K562 (cell line): Measurements from ENCODE around the gene TSSK6. TPM values are rescaled to one million over a fixed set of nuclear protein-coding genes. Genes with fewer than 3 reads are reported as not detected.

Source experiments
- ATAC-seq: fragments of 200-7000 bp; cut with Tn5 transposase; 3 replicates; pipeline ENCODE4 v1.9.1; 2020; ENCODE audit warnings: moderate library complexity
- BruUV-seq: library from RNA; stranded (reverse); fragments of 400-500 nt; replicated peaks from 2 replicates; lab custom pipeline; 2021; lab: Mats Ljungman, UMichigan
- CTCF ChIA-PET: fragments of 300-600 bp; formaldehyde crosslinking; extraction: SDS; loops from one replicate; lab custom pipeline; 2021; ENCODE audit warnings: low intra/inter-chr PET ratio; lab: Yijun Ruan, JAX
- POLR2A ChIA-PET: fragments of 300-600, 350-650 bp; sonication (Branson Sonifier 250); formaldehyde crosslinking; extraction: SDS; loops from one replicate; lab custom pipeline; 2021; ENCODE audit warnings: antibody characterized with exemption, inconsistent platforms; lab: Yijun Ruan, JAX
- DNase-seq, 4 experiments: peaks; one replicate each; pipeline versions ENCODE4 v3.0.0 to v3.0.0-alpha.2; 2011 to 2018; ENCODE audit warnings: low spot score in 3 of 4, mixed read lengths in 3 of 4; ENCODE audit errors: extremely low read depth in 1 of 4
- FAIRE-seq: peaks from 2 replicates; lab custom pipeline; 2011; peaks lifted over from hg19 to GRCh38; lab: Jason Lieb, UNC
- H2AFZ ChIP-seq: 2 replicates; pipeline ENCODE4 v1.6.0; 2011; ENCODE audit warnings: low read depth, low read length, control low read depth, inconsistent platforms
- H3K27ac ChIP-seq: fragments of 200-600 bp; 3 replicates; pipeline ENCODE4 v1.8.0; 2011; ENCODE audit warnings: low read depth, mild to moderate bottlenecking, control low read depth, inconsistent platforms, low read length, moderate library complexity, mixed read lengths; ENCODE audit errors: extremely low read depth
- H3K27me3 ChIP-seq, 2 experiments: fragments of 300-600 bp in 1 of 2; 2 replicates in 1 of 2; 3 replicates in 1 of 2; pipeline versions ENCODE4 v1.6.0 to v1.8.0; 2011; ENCODE audit warnings: inconsistent platforms in 2 of 2, low read length in 2 of 2, mild to moderate bottlenecking in 1 of 2, mixed read lengths in 1 of 2, moderate library complexity in 1 of 2; ENCODE audit not compliant: control insufficient read depth in 2 of 2, insufficient read depth in 2 of 2
- H3K36me3 ChIP-seq: fragments of 300-600 bp; 3 replicates; pipeline ENCODE4 v1.8.0; 2011; ENCODE audit warnings: mild to moderate bottlenecking, low read length, inconsistent platforms; ENCODE audit not compliant: control insufficient read depth, insufficient read depth
- H3K4me1 ChIP-seq, 2 experiments: fragments of 200-600 bp in 1 of 2; replicated peaks in 1 of 2; 2 replicates in 1 of 2; 3 replicates in 1 of 2; pipeline versions ENCODE4 v1.5.1 to v1.8.0; 2011; ENCODE audit warnings: inconsistent platforms in 2 of 2, low read length in 2 of 2, mild to moderate bottlenecking in 1 of 2, mixed read lengths in 1 of 2, moderate library complexity in 1 of 2; ENCODE audit not compliant: control insufficient read depth in 2 of 2, insufficient read depth in 2 of 2
- H3K4me2 ChIP-seq: 2 replicates; pipeline ENCODE4 v1.6.1; 2011; ENCODE audit warnings: low read length, control low read depth, inconsistent platforms, mixed read lengths; ENCODE audit not compliant: insufficient read depth
- H3K4me3 ChIP-seq: fragments of 200-600 bp; sonication (generic), shearing (Covaris generic); 2 replicates; pipeline ENCODE4 v1.5.1; 2016; ENCODE audit warnings: control low read depth, inconsistent platforms
- H3K79me2 ChIP-seq: fragments of 200-600 bp; 3 replicates; pipeline ENCODE4 v1.8.0; 2011; ENCODE audit warnings: low read length, inconsistent platforms; ENCODE audit not compliant: control insufficient read depth, insufficient read depth
- H3K9ac ChIP-seq, 2 experiments: 2 replicates each; pipeline versions ENCODE4 v1.6.0 to v1.6.1; 2011; ENCODE audit warnings: low read depth in 2 of 2, low read length in 2 of 2, control low read depth in 1 of 2, inconsistent platforms in 1 of 2, mild to moderate bottlenecking in 1 of 2, mixed read lengths in 1 of 2; ENCODE audit not compliant: insufficient read depth in 1 of 2
- H3K9me1 ChIP-seq: one replicate; pipeline ENCODE4 v1.6.0; 2011; ENCODE audit warnings: inconsistent platforms, mild to moderate bottlenecking, low read length, moderate library complexity; ENCODE audit not compliant: control insufficient read depth, insufficient read depth
- H3K9me3 ChIP-seq: replicated peaks from 2 replicates; pipeline ENCODE4 v1.5.1; 2011; ENCODE audit warnings: low read depth, low read length, inconsistent platforms; ENCODE audit not compliant: control insufficient read depth, insufficient read depth
- H4K20me1 ChIP-seq: replicated peaks from 2 replicates; pipeline ENCODE4 v1.6.1; 2011; ENCODE audit warnings: low read length, inconsistent platforms, mixed read lengths; ENCODE audit not compliant: control insufficient read depth, insufficient read depth
- CHCHD3 ChIP-seq: fragments of 250-450 bp; sonication (Bioruptor Pico); IDR thresholded peaks from 2 replicates; pipeline ENCODE4 v2.1.2; 2022; ENCODE audit warnings: mild to moderate bottlenecking
- FOXK1 ChIP-seq: sonication (generic); formaldehyde crosslinking; IDR thresholded peaks from 2 replicates; pipeline ENCODE4 v1.8.0; 2022; ENCODE audit warnings: missing genetic modification reagents, mild to moderate bottlenecking, borderline replicate concordance
- FOXK2 ChIP-seq, 2 experiments: fragments of 450-650 bp; IDR thresholded peaks in 1 of 2; conservative IDR thresholded peaks in 1 of 2; 2 replicates each; pipeline ENCODE4 v1.6.1; 2016; ENCODE audit warnings: low read depth in 2 of 2, mild to moderate bottlenecking in 1 of 2
- MEIS2 ChIP-seq: fragments of 450-650 bp; IDR thresholded peaks from 2 replicates; pipeline ENCODE4 v1.6.1; 2014; ENCODE audit warnings: mild to moderate bottlenecking; ENCODE audit not compliant: partially characterized antibody
- PYGO2 ChIP-seq: fragments of 450-650 bp; IDR thresholded peaks from 2 replicates; pipeline ENCODE4 v1.6.1; 2016; ENCODE audit warnings: mild to moderate bottlenecking, missing genetic modification characterization, moderate library complexity, missing compliant biosample characterization
- RBM15 ChIP-seq: fragments of 200-400 bp; formaldehyde crosslinking; IDR thresholded peaks from 2 replicates; pipeline ENCODE4 v1.6.1; 2018; ENCODE audit warnings: mild to moderate bottlenecking, low read length, moderate library complexity; ENCODE audit not compliant: insufficient read depth
- SIRT6 ChIP-seq: IDR thresholded peaks from one replicate; pipeline ENCODE4 v1.6.1; 2012; ENCODE audit warnings: low read depth, mild to moderate bottlenecking, control low read depth, inconsistent platforms, low read length, moderate library complexity
- SMAD2 ChIP-seq: fragments of 150-350 bp; IDR thresholded peaks from 2 replicates; pipeline ENCODE4 v1.6.1; 2014; ENCODE audit warnings: low read depth, mild to moderate bottlenecking, low read length
- ZNF217 ChIP-seq: sonication (generic); formaldehyde crosslinking; IDR thresholded peaks from 2 replicates; pipeline ENCODE4 v1.8.0; 2022; ENCODE audit warnings: mild to moderate bottlenecking, missing genetic modification reagents
- ZNF239 ChIP-seq: fragments of 250-450 bp; sonication (Bioruptor Pico); IDR thresholded peaks from 2 replicates; pipeline ENCODE4 v1.4.0; 2020; ENCODE audit warnings: mild to moderate bottlenecking
- ZNF311 ChIP-seq: fragments of 250-450 bp; sonication (Bioruptor Pico); IDR thresholded peaks from 2 replicates; pipeline ENCODE4 v1.4.0; 2020; ENCODE audit warnings: mild to moderate bottlenecking, moderate library complexity
- ZNF57 ChIP-seq: fragments of 450-650 bp; formaldehyde crosslinking; IDR thresholded peaks from 2 replicates; pipeline ENCODE4 v1.4.0; 2020; ENCODE audit warnings: mild to moderate bottlenecking, moderate library complexity
- WGBS: fragments of 100-300 bp; shearing (Covaris generic); methylation state at CpG from one replicate; pipeline ENCODE4 v1.1.6; 2016; ENCODE audit warnings: low coverage, mixed read lengths; ENCODE audit not compliant: insufficient coverage; ENCODE audit errors: missing lambda C conversion rate; 5-methylcytosine and 5-hydroxymethylcytosine counted together
- in situ Hi-C: fragments of 300-500 bp; cut with MboI; formaldehyde crosslinking; loops from 4 replicates; pipeline ENCODE4 v1.15.0; 2018; ENCODE audit warnings: inconsistent platforms, mixed read lengths
- intact Hi-C: fragments of 100-400 bp; cut with micrococcal nuclease; formaldehyde crosslinking; loops from 2 replicates; pipeline ENCODE4 v1.14.2; 2022
- polyA plus RNA-seq, 8 experiments: library from polyadenylated mRNA; depleted of rRNA in 4 of 8; stranded (reverse) in 5 of 8; unstranded in 3 of 8; fragments of >200 nt; fragmentation: Nextera tagmentation in 2 of 8; fragmentation: Illumina TruSeq in 1 of 8; extraction: Ambion mirVana in 2 of 8; extraction: Trizol in 1 of 8; gene quantifications; 2 replicates each; pipeline versions ENCODE4 v1.2.1 to v1.2.3, GENCODE V29; 2011 to 2014; ENCODE audit warnings: inconsistent platforms in 1 of 8, missing spikeins in 1 of 8
- total RNA-seq, 7 experiments: library from RNA; depleted of rRNA in 6 of 7; stranded (reverse); fragments of >200 nt in 6 of 7; fragmentation: Illumina TruSeq in 2 of 7; extraction: Trizol in 2 of 7; gene quantifications; 2 replicates each; pipeline versions ENCODE4 v1.2.1 to v1.2.3, GENCODE V29; 2011 to 2021; ENCODE audit warnings: low replicate concordance in 1 of 7
- TF ChIP-seq, protein P1 (sequence below), 3 experiments: IDR thresholded peaks in 2 of 3; conservative IDR thresholded peaks in 1 of 3; 2 replicates each; pipeline ENCODE4 v1.5.1; 2011 to 2012; ENCODE audit warnings: low read length in 3 of 3, mild to moderate bottlenecking in 3 of 3, control low read depth in 2 of 3, improper control_type of control experiment in 1 of 3, inconsistent platforms in 1 of 3, low read depth in 1 of 3, mixed read lengths in 1 of 3, moderate library complexity in 1 of 3; ENCODE audit not compliant: insufficient read depth in 2 of 3
- TF ChIP-seq, protein P2 (sequence below): sonication (generic); formaldehyde crosslinking; IDR thresholded peaks from 2 replicates; pipeline ENCODE4 v1.8.0; 2022; ENCODE audit warnings: mild to moderate bottlenecking, missing genetic modification reagents, borderline replicate concordance
- TF ChIP-seq, protein P3 (sequence below): fragments of 450-650 bp; formaldehyde crosslinking; IDR thresholded peaks from 2 replicates; pipeline ENCODE4 v1.4.0; 2020; ENCODE audit warnings: mild to moderate bottlenecking, moderate library complexity

TSSK6 gene
- total and polyA plus RNA-seq, 9 of the 15 experiments (the other 6 are each of a cell fraction or from before 2014, with no cell fraction given) = 0.21 to 2.6 (median 1.5) TPM; not detected in 3

DNA sequence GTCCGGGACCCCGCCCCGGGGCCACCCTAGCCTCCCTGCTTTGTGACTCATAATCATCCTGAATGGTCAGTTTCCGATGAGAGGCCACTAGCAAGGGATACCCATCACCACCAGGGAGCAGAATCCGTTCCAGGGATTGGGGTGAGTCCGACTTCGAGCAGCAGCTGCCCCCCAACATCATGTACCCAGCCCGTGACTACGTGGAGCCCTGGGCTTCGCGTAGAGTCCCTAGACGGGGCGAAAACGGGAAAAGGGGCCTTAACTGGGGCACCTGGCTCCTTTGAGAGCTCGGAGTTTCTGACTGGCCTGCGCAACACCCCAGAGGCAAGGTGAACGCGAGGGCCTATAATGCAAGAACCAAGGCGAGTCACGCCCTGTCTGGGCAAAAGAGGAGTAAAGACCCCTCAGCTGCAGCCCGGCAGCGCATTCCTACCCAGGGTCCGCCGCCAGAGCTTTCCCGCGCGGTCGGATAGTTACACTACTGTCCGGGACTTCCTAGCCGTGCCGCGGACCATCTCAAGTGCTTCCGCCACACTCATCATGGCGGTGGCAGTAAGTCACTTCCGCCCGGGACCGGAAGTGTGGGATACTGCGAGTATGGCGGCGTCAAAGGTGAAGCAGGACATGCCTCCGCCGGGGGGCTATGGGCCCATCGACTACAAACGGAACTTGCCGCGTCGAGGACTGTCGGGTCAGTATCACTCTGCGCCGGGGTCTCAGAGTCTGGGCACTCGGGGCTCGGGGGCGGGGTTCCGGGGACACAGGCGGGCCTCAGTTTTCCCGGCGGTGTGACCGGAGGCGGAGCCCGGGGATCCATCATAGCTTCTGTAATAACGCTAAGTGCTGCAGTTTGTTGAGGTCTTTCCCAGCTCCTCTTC is 533 bp upstream of the TSSK6 start, which contains the start of gene NDUFA13:
TSS of gene NDUFA13 (plus strand) at position 584 of the 878 bp plus-strand sequence. CDS start at position 598, 14 bp downstream.
- ChIA-PET CTCF (interaction anchor here (0.7 kb wide), 1 partner anchor 127 kb away, joined by 3 read pairs; no protein-coding TSS in a partner anchor), POLR2A (interaction anchor here (0.7 to 1.5 kb wide), 6 partner anchors 9 to 365 kb away, joined by 3 to 8 read pairs (median 4); no protein-coding TSS in a partner anchor)
- peaks cover 4 to 31% of the 10 kb centered on the region in 2 experiments; a peak in 4 of 5 replicates for H3K4me1 ChIP-seq
- peaks cover 52% of the 10 kb centered on the region for H3K79me2 ChIP-seq
- intact Hi-C loops = no loop called here
- 2% methylated on average over 58 of the region's 61 CpGs for WGBS
- peak within 1 kb of the TSS; percentile 86 for H3K27ac ChIP-seq
- H3K4me3 ChIP-seq = peak within 1 kb of the TSS; percentile 90
- peak; percentile 89 to 96 (median 94) for DNase-seq
- no peaks in the 10 kb centered on the region for H3K9me1 ChIP-seq
- no peaks in the 10 kb centered on the region; the same call in none of the 2 replicates for H3K9me3 ChIP-seq
- peak within 1 kb of the TSS; percentile 84 to 88 for H3K9ac ChIP-seq
- peak within 1 kb of the TSS; percentile 97 for H3K4me2 ChIP-seq
- no peaks in the 10 kb centered on the region for H3K27me3 ChIP-seq
- H2AFZ ChIP-seq = peak within 1 kb of the TSS; percentile 95
- peak; percentile 94 for ATAC-seq
- BruUV-seq = TSS peak; percentile 94
- in situ Hi-C loops = no loop called here
- H3K36me3 ChIP-seq = peaks cover 24% of the 10 kb centered on the region
- peaks cover 3% of the 10 kb centered on the region; the same call in 1 of the 2 replicates for H4K20me1 ChIP-seq
- peak; percentile 93 for FAIRE-seq
- TF ChIP-seq ZNF217 (no peak), ZNF239 (CRISPR knock-in tag) (no peak), ZNF311 (no peak), FOXK1 (CRISPR knock-in tag) (0 out of 2 replicates have a peak, but pooled peaks have one; percentile 16), ZNF57 (CRISPR knock-in tag) (no peak), PYGO2 (tag) (no peak), SMAD2 (no peak), CHCHD3 (CRISPR knock-in tag) (no peak), RBM15 (no peak), FOXK2 (conservative IDR thresholded peaks at IDR 0.05 in 1 of 2, IDR thresholded peaks at IDR 0.05 in 1 of 2; ENCODE audit: low read depth in 2 of 2) (peak; percentile 16 to 22; a peak in 1 of 4 replicates), SIRT6 (no peak), MEIS2 (no peak)
- TF ChIP-seq, protein P1, sequence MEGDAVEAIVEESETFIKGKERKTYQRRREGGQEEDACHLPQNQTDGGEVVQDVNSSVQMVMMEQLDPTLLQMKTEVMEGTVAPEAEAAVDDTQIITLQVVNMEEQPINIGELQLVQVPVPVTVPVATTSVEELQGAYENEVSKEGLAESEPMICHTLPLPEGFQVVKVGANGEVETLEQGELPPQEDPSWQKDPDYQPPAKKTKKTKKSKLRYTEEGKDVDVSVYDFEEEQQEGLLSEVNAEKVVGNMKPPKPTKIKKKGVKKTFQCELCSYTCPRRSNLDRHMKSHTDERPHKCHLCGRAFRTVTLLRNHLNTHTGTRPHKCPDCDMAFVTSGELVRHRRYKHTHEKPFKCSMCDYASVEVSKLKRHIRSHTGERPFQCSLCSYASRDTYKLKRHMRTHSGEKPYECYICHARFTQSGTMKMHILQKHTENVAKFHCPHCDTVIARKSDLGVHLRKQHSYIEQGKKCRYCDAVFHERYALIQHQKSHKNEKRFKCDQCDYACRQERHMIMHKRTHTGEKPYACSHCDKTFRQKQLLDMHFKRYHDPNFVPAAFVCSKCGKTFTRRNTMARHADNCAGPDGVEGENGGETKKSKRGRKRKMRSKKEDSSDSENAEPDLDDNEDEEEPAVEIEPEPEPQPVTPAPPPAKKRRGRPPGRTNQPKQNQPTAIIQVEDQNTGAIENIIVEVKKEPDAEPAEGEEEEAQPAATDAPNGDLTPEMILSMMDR (IDR thresholded peaks at IDR 0.05 in 2 of 3, conservative IDR thresholded peaks at IDR 0.05 in 1 of 3; ENCODE audit: insufficient read depth in 2 of 3, low read depth in 1 of 3, low read length in 3 of 3) = peak in 1 of 3 experiments; percentile 17; a peak in 3 of 6 replicates
- TF ChIP-seq, protein P2, sequence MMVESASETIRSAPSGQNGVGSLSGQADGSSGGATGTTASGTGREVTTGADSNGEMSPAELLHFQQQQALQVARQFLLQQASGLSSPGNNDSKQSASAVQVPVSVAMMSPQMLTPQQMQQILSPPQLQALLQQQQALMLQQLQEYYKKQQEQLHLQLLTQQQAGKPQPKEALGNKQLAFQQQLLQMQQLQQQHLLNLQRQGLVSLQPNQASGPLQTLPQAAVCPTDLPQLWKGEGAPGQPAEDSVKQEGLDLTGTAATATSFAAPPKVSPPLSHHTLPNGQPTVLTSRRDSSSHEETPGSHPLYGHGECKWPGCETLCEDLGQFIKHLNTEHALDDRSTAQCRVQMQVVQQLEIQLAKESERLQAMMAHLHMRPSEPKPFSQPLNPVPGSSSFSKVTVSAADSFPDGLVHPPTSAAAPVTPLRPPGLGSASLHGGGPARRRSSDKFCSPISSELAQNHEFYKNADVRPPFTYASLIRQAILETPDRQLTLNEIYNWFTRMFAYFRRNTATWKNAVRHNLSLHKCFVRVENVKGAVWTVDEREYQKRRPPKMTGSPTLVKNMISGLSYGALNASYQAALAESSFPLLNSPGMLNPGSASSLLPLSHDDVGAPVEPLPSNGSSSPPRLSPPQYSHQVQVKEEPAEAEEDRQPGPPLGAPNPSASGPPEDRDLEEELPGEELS (CRISPR knock-in tag) = 0 out of 2 replicates have a peak, but pooled peaks have one; percentile 32
- TF ChIP-seq, protein P3, sequence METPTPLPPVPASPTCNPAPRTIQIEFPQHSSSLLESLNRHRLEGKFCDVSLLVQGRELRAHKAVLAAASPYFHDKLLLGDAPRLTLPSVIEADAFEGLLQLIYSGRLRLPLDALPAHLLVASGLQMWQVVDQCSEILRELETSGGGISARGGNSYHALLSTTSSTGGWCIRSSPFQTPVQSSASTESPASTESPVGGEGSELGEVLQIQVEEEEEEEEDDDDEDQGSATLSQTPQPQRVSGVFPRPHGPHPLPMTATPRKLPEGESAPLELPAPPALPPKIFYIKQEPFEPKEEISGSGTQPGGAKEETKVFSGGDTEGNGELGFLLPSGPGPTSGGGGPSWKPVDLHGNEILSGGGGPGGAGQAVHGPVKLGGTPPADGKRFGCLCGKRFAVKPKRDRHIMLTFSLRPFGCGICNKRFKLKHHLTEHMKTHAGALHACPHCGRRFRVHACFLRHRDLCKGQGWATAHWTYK (CRISPR knock-in tag) = 0 out of 2 replicates have a peak, but pooled peaks have one; percentile 51
